Common myeloid progenitor, CD34-positive (primary cell): Measurements from ENCODE around the gene KIT.

ENCODE experiments used
- CTCF ChIA-PET: fragments of 350-600 bp; sonication (Branson Sonifier 250); formaldehyde crosslinking; loops from one replicate; lab custom pipeline; 2021; ENCODE audit warnings: antibody characterized with exemption; lab: Charles Lee
- POLR2A ChIA-PET: fragments of 350-600 bp; sonication (Branson Sonifier 250); formaldehyde crosslinking; loops from one replicate; lab custom pipeline; 2021; ENCODE audit warnings: antibody characterized with exemption; lab: Charles Lee
- DNase-seq, 3 donors: peaks; one replicate each; pipeline versions ENCODE4 v3.0.0 to v3.0.0-alpha.2; 2013
- H3K27ac ChIP-seq, 2 experiments: 1 replicate in 1 of 2; 2 replicates in 1 of 2; pipeline ENCODE4 v1.7.0; 2013; ENCODE audit warnings: inconsistent platforms in 2 of 2, low read length in 2 of 2, mild to moderate bottlenecking in 2 of 2, low read depth in 1 of 2, moderate library complexity in 1 of 2; ENCODE audit not compliant: severe bottlenecking in 2 of 2, insufficient read depth in 1 of 2, poor library complexity in 1 of 2
- H3K27me3 ChIP-seq, 5 experiments: replicated peaks in 2 of 5; 1 replicate in 3 of 5; 2 replicates in 2 of 5; pipeline versions ENCODE4 v1.6.1 to v1.7.0; 2013; ENCODE audit warnings: low read length in 4 of 5, mild to moderate bottlenecking in 2 of 5, moderate library complexity in 2 of 5, inconsistent platforms in 1 of 5; ENCODE audit not compliant: insufficient read depth in 5 of 5, control insufficient read depth in 4 of 5
- H3K36me3 ChIP-seq, 4 experiments: 1 replicate in 2 of 4; 2 replicates in 2 of 4; pipeline versions ENCODE4 v1.6.1 to v1.7.0; 2013; ENCODE audit warnings: low read length in 3 of 4, control low read depth in 1 of 4, mild to moderate bottlenecking in 1 of 4; ENCODE audit not compliant: control insufficient read depth in 4 of 4, insufficient read depth in 4 of 4
- H3K4me1 ChIP-seq, 4 experiments: 1 replicate in 3 of 4; 2 replicates in 1 of 4; pipeline versions ENCODE4 v1.6.1 to v1.7.1; 2013; ENCODE audit warnings: low read length in 3 of 4, mild to moderate bottlenecking in 3 of 4, control low read depth in 1 of 4, inconsistent platforms in 1 of 4, moderate library complexity in 1 of 4; ENCODE audit not compliant: control insufficient read depth in 4 of 4, insufficient read depth in 4 of 4; ENCODE audit errors: control extremely low read depth in 1 of 4
- H3K4me3 ChIP-seq, 7 experiments: 1 replicate in 4 of 7; 2 replicates in 3 of 7; pipeline versions ENCODE4 v1.5.1 to v1.7.0; 2013; ENCODE audit warnings: mild to moderate bottlenecking in 7 of 7, low read length in 6 of 7, moderate library complexity in 6 of 7, inconsistent platforms in 2 of 7, low read depth in 2 of 7, control low read depth in 1 of 7; ENCODE audit not compliant: insufficient read depth in 4 of 7, control insufficient read depth in 1 of 7; ENCODE audit errors: extremely low read depth in 1 of 7
- H3K9me3 ChIP-seq, 5 experiments: 1 replicate in 4 of 5; 2 replicates in 1 of 5; pipeline versions ENCODE4 v1.6.1 to v1.7.1; 2013; ENCODE audit warnings: low read length in 4 of 5, mild to moderate bottlenecking in 2 of 5, inconsistent platforms in 1 of 5, low read depth in 1 of 5, moderate library complexity in 1 of 5; ENCODE audit not compliant: control insufficient read depth in 4 of 5, insufficient read depth in 2 of 5; ENCODE audit errors: control extremely low read depth in 1 of 5
- WGBS: methylation state at CpG from one replicate; pipeline ENCODE4 v1.1.5; 2013; ENCODE audit not compliant: insufficient coverage; 5-methylcytosine and 5-hydroxymethylcytosine counted together

The KIT gene

GRCh38 chr4:54707406-54707805 lies 49.6 kb downstream of the KIT start:
- WGBS, result 0% methylated on average over 1 of the region's 3 CpGs
- Histone ChIP-seq H3K36me3 (peaks cover 13 to 58% (median 35%) of the 10 kb centered on the region in 4 experiments), H3K27me3 (no peaks in the 10 kb centered on the region), H3K4me1 (peaks cover 3 to 36% (median 25%) of the 10 kb centered on the region in 4 experiments), H3K27ac (no peak overlapping the region), H3K4me3 (no peak overlapping the region), H3K9me3 (peaks cover 0 to 2% (median 0%) of the 10 kb centered on the region in 5 experiments)
- ChIA-PET CTCF (no interaction called here), POLR2A (no interaction called here)
- DNase-seq, result peak in 2 of 3 donors; percentile 42 to 54

- peaks cover 0 to 2% (median 0%) of the 10 kb centered on the region in 5 experiments for H3K9me3 ChIP-seq
- POLR2A ChIA-PET, result no interaction called here
- WGBS, result 90% methylated on average over 14 of the region's 20 CpGs
- H3K27ac ChIP-seq, result no peak overlapping the region
- H3K36me3 ChIP-seq, result peaks cover 13 to 55% (median 34%) of the 10 kb centered on the region in 4 experiments
- CTCF ChIA-PET, result interaction anchor here (0.9 kb wide), 1 partner anchor 9 kb away, joined by 3 read pairs; no protein-coding TSS in a partner anchor
- no peak overlapping the region for H3K4me3 ChIP-seq
- no peak for DNase-seq
- no peaks in the 10 kb centered on the region for H3K27me3 ChIP-seq
- H3K4me1 ChIP-seq, result peaks cover 3 to 36% (median 25%) of the 10 kb centered on the region in 4 experiments
Measured at GRCh38 chr4:54708339-54709279, 50.9 kb downstream of the KIT start.

- CTCF ChIA-PET, result interaction anchor here (1.0 to 1.8 kb wide), 4 partner anchors 10 to 111 kb away, joined by 3 to 5 read pairs (median 4); no protein-coding TSS in a partner anchor
- POLR2A ChIA-PET, result no interaction called here
- H3K9me3 ChIP-seq, result peaks cover 0 to 2% (median 0%) of the 10 kb centered on the region in 5 experiments
- peaks cover 9 to 48% (median 28%) of the 10 kb centered on the region in 4 experiments for H3K36me3 ChIP-seq
- no peak overlapping the region for H3K4me3 ChIP-seq
- WGBS, result 79% methylated on average over 4 of the region's 8 CpGs
- H3K27ac ChIP-seq, result no peak overlapping the region
- H3K27me3 ChIP-seq, result no peaks in the 10 kb centered on the region
- peaks cover 3 to 36% (median 25%) of the 10 kb centered on the region in 4 experiments for H3K4me1 ChIP-seq
- DNase-seq, result peak; percentile 21 to 69 (median 50)
Measured at GRCh38 chr4:54709400-54709799, 51.6 kb downstream of the KIT start.

GRCh38 chr4:54712206-54712605 lies 54.4 kb downstream of the KIT start:
- ChIA-PET CTCF (interaction anchor here (1.2 to 2.5 kb wide), 4 partner anchors 11 to 30 kb away, joined by 3 to 6 read pairs (median 5); no protein-coding TSS in a partner anchor), POLR2A (no interaction called here)
- peak in 1 of 3 donors; percentile 44 for DNase-seq
- no peaks in the 10 kb centered on the region for H3K27me3 ChIP-seq
- no peaks in the 10 kb centered on the region for H3K9me3 ChIP-seq
- peaks cover 7 to 39% (median 23%) of the 10 kb centered on the region in 4 experiments for H3K36me3 ChIP-seq
- no peak overlapping the region for H3K4me3 ChIP-seq
- peaks cover 3 to 30% (median 22%) of the 10 kb centered on the region in 4 experiments for H3K4me1 ChIP-seq
- 60% methylated on average over 1 of the region's 2 CpGs for WGBS
- H3K27ac ChIP-seq, result no peak overlapping the region

- ChIA-PET POLR2A (no interaction called here), CTCF (interaction anchor here (2.2 kb wide), 1 partner anchor 248 kb away, joined by 4 read pairs; no protein-coding TSS in a partner anchor)
- H3K27ac ChIP-seq, result no peak overlapping the region
- WGBS, result 87% methylated on average over 8 of the region's 8 CpGs
- H3K4me1 ChIP-seq, result peaks cover 0 to 9% (median 7%) of the 10 kb centered on the region in 4 experiments
- DNase-seq, result no peak
- H3K27me3 ChIP-seq, result no peaks in the 10 kb centered on the region
- peaks cover 7 to 34% (median 18%) of the 10 kb centered on the region in 4 experiments for H3K36me3 ChIP-seq
- H3K4me3 ChIP-seq, result no peak overlapping the region
- no peaks in the 10 kb centered on the region for H3K9me3 ChIP-seq
Measured at GRCh38 chr4:54714631-54715030, 56.9 kb downstream of the KIT start.

- WGBS, result 100% methylated on average over 4 of the region's 5 CpGs
- H3K4me3 ChIP-seq, result no peak overlapping the region
- DNase-seq, result no peak
- CTCF ChIA-PET, result interaction anchor here (1.5 kb wide), 1 partner anchor 8 kb away, joined by 3 read pairs; no protein-coding TSS in a partner anchor
- H3K27ac ChIP-seq, result no peak overlapping the region
- H3K27me3 ChIP-seq, result no peaks in the 10 kb centered on the region
- no peaks in the 10 kb centered on the region for H3K9me3 ChIP-seq
- POLR2A ChIA-PET, result no interaction called here
- peaks cover 0 to 4% (median 1%) of the 10 kb centered on the region in 4 experiments for H3K4me1 ChIP-seq
- peaks cover 4 to 32% (median 9%) of the 10 kb centered on the region in 4 experiments for H3K36me3 ChIP-seq
Measured at GRCh38 chr4:54716478-54717065, 58.8 kb downstream of the KIT start.
